ENCODE results near the gene MAPKBP1.
"Not testable (repeated sequence)": the region's sequence is repeated elsewhere in the genome, so short reads cannot be mapped to it uniquely, and the experiment has no call there.

The MAPKBP1 gene

GRCh38 chr15:41774062-41774881 lies at the start of gene MAPKBP1:
Gene MAPKBP1 (plus strand): TSS chr15:41774484. CDS start chr15:41775276, 792 bp downstream.
- DNase-seq (ENCODE audit: low read depth in 2 of 2) = peak; percentile 91 to 92

- DNase-seq (ENCODE audit: low read depth in 2 of 2) = no peak
Measured at GRCh38 chr15:41727143-41727542, 47.1 kb upstream of the MAPKBP1 start.

- DNase-seq (ENCODE audit: low read depth in 2 of 2) = not testable (repeated sequence)
Measured at GRCh38 chr15:41728061-41728460, 46.2 kb upstream of the MAPKBP1 start.

- no peak for DNase-seq (ENCODE audit: low read depth in 2 of 2)
Measured at GRCh38 chr15:41730543-41730942, 43.7 kb upstream of the MAPKBP1 start.

GRCh38 chr15:41732483-41732882 lies 41.8 kb upstream of the MAPKBP1 start:
- DNase-seq (ENCODE audit: low read depth in 2 of 2) = no peak

GRCh38 chr15:41734079-41734478 lies 40.2 kb upstream of the MAPKBP1 start:
- DNase-seq (ENCODE audit: low read depth in 2 of 2) = no peak

GRCh38 chr15:41735046-41735445 lies 39.2 kb upstream of the MAPKBP1 start:
- no peak for DNase-seq (ENCODE audit: low read depth in 2 of 2)

GRCh38 chr15:41735492-41735891 lies 38.8 kb upstream of the MAPKBP1 start:
- DNase-seq (ENCODE audit: low read depth in 2 of 2) = not testable (repeated sequence)

GRCh38 chr15:41746802-41747201 lies 27.5 kb upstream of the MAPKBP1 start:
- no peak for DNase-seq (ENCODE audit: low read depth in 2 of 2)

GRCh38 chr15:41756198-41756597 lies 18.1 kb upstream of the MAPKBP1 start:
- no peak for DNase-seq (ENCODE audit: low read depth in 2 of 2)

- peak in 1 of 2 donors; percentile 25 for DNase-seq (ENCODE audit: low read depth in 2 of 2)
Measured at GRCh38 chr15:41772720-41773331, 1.5 kb upstream of the MAPKBP1 start.

GRCh38 chr15:41773332-41773728 lies 954 bp upstream of the MAPKBP1 start:
- no peak for DNase-seq (ENCODE audit: low read depth in 2 of 2)

GRCh38 chr15:41773729-41774061 lies 589 bp upstream of the MAPKBP1 start:
- no peak for DNase-seq (ENCODE audit: low read depth in 2 of 2)

GRCh38 chr15:41774882-41775417 lies 666 bp downstream of the MAPKBP1 start:
- DNase-seq (ENCODE audit: low read depth in 2 of 2) = no peak

GRCh38 chr15:41775651-41776050 lies 1.4 kb downstream of the MAPKBP1 start:
- DNase-seq (ENCODE audit: low read depth in 2 of 2) = no peak

GRCh38 chr15:41777421-41777973 lies 3.2 kb downstream of the MAPKBP1 start:
- DNase-seq (ENCODE audit: low read depth in 2 of 2) = no peak

GRCh38 chr15:41778521-41778920 lies 4.2 kb downstream of the MAPKBP1 start:
- no peak for DNase-seq (ENCODE audit: low read depth in 2 of 2)

GRCh38 chr15:41779662-41780157 lies 5.4 kb downstream of the MAPKBP1 start:
- DNase-seq (ENCODE audit: low read depth in 2 of 2) = no peak

GRCh38 chr15:41780266-41780665 lies 6.0 kb downstream of the MAPKBP1 start:
- no peak for DNase-seq (ENCODE audit: low read depth in 2 of 2)

GRCh38 chr15:41780727-41781126 lies 6.4 kb downstream of the MAPKBP1 start:
- DNase-seq (ENCODE audit: low read depth in 2 of 2) = no peak

- no peak for DNase-seq (ENCODE audit: low read depth in 2 of 2)
Measured at GRCh38 chr15:41782371-41783282, 8.3 kb downstream of the MAPKBP1 start.

- DNase-seq (ENCODE audit: low read depth in 2 of 2) = no peak
Measured at GRCh38 chr15:41783296-41783695, 9.0 kb downstream of the MAPKBP1 start.

Data from stimulated activated CD8-positive, alpha-beta memory T cell treated with anti-CD3 and anti-CD28 coated beads, Interleukin-7, amount 100 ng/mL, for 1 hour (primary cell).